Fibroblast of lung (primary cell): ENCODE measurements around the gene ADGRV1. TPM values are rescaled to one million over a fixed set of nuclear protein-coding genes. Genes with fewer than 3 reads are reported as not detected.

Experiments
- DNase-seq, 2 donors: peaks; one replicate each; pipeline versions ENCODE4 v3.0.0 to v3.0.0-alpha.2; 2010; ENCODE audit warnings: low read depth in 2 of 2
- H2AFZ ChIP-seq: 2 replicates; pipeline ENCODE4 v1.5.1; 2012; ENCODE audit warnings: low read length, control low read depth, inconsistent platforms
- H3K27ac ChIP-seq: 2 replicates; pipeline ENCODE4 v1.5.1; 2011; ENCODE audit warnings: low read length, control low read depth; ENCODE audit not compliant: insufficient read depth
- H3K27me3 ChIP-seq: 2 replicates; pipeline ENCODE4 v1.5.1; 2011; ENCODE audit warnings: mild to moderate bottlenecking, low read length; ENCODE audit not compliant: control insufficient read depth, insufficient read depth
- H3K36me3 ChIP-seq: 2 replicates; pipeline ENCODE4 v1.5.1; 2011; ENCODE audit warnings: low read length; ENCODE audit not compliant: control insufficient read depth, insufficient read depth
- H3K4me1 ChIP-seq: 2 replicates; pipeline ENCODE4 v1.5.1; 2011; ENCODE audit warnings: low read length; ENCODE audit not compliant: control insufficient read depth, insufficient read depth; ENCODE audit errors: extremely low read depth
- H3K4me2 ChIP-seq: 2 replicates; pipeline ENCODE4 v1.5.1; 2011; ENCODE audit warnings: low read length, control low read depth; ENCODE audit not compliant: insufficient read depth; ENCODE audit errors: extremely low read depth
- H3K4me3 ChIP-seq, 4 experiments: fragments of 200-600 bp in 1 of 4; sonication (generic) in 1 of 4; replicated peaks in 1 of 4; 2 replicates each; pipeline ENCODE4 v1.5.1; 2011 to 2016; ENCODE audit warnings: low read length in 4 of 4, low read depth in 3 of 4, mild to moderate bottlenecking in 3 of 4, control low read depth in 2 of 4, inconsistent platforms in 1 of 4, mixed read lengths in 1 of 4; ENCODE audit not compliant: insufficient read depth in 1 of 4; ENCODE audit errors: control extremely low read depth in 1 of 4
- H3K79me2 ChIP-seq: 2 replicates; pipeline ENCODE4 v1.5.1; 2012; ENCODE audit warnings: mild to moderate bottlenecking, low read length, inconsistent platforms; ENCODE audit not compliant: control insufficient read depth, insufficient read depth
- H3K9ac ChIP-seq: 2 replicates; pipeline ENCODE4 v1.5.1; 2011; ENCODE audit warnings: mild to moderate bottlenecking, low read length, control low read depth; ENCODE audit not compliant: insufficient read depth
- H3K9me3 ChIP-seq: 2 replicates; pipeline ENCODE4 v1.5.1; 2012; ENCODE audit warnings: low read depth, low read length; ENCODE audit not compliant: control insufficient read depth, insufficient read depth
- H4K20me1 ChIP-seq: 2 replicates; pipeline ENCODE4 v1.5.1; 2011; ENCODE audit warnings: low read length; ENCODE audit not compliant: control insufficient read depth, insufficient read depth; ENCODE audit errors: extremely low read depth
- CTCF ChIP-seq, 2 donors: IDR thresholded peaks in 1 of 2; conservative IDR thresholded peaks in 1 of 2; 1 replicate in 1 of 2; 2 replicates in 1 of 2; pipeline ENCODE4 v1.5.1; 2011 to 2012; ENCODE audit warnings: low read length in 2 of 2, control low read depth in 1 of 2, inconsistent platforms in 1 of 2, low read depth in 1 of 2, mild to moderate bottlenecking in 1 of 2
- EZH2 ChIP-seq: IDR thresholded peaks from 2 replicates; pipeline ENCODE4 v1.5.1; 2012; ENCODE audit warnings: low read length, control low read depth, mild to moderate bottlenecking; ENCODE audit errors: missing control alignments
- polyA plus RNA-seq, 2 donors: library from polyadenylated mRNA; depleted of rRNA in 1 of 2; stranded (reverse) in 1 of 2; unstranded in 1 of 2; fragments of >200 nt; gene quantifications; 2 replicates each; pipeline ENCODE4 v1.2.1, GENCODE V29; 2011 to 2012; ENCODE audit warnings: missing spikeins in 1 of 2
- total RNA-seq: library from RNA; depleted of rRNA; stranded (reverse); fragments of >200 nt; gene quantifications from 2 replicates; pipeline ENCODE4 v1.2.1, GENCODE V29; 2014

Gene ADGRV1
- total and polyA plus RNA-seq, 2 donors (not counting 1 experiment from before 2014, with no cell fraction given): 0.15 to 0.17 TPM

GRCh38 chr5:91042247-91042935 is 483.8 kb downstream of the ADGRV1 start:
- Histone ChIP-seq H3K27me3 (no peaks in the 10 kb centered on the region), H3K9me3 (no peaks in the 10 kb centered on the region), H3K4me1 (no peaks in the 10 kb centered on the region), H3K27ac (no peak overlapping the region), H3K79me2 (no peaks in the 10 kb centered on the region), H4K20me1 (no peaks in the 10 kb centered on the region), H3K4me2 (no peak overlapping the region), H3K4me3 (no peak overlapping the region), H2AFZ (no peak overlapping the region), H3K9ac (no peak overlapping the region), H3K36me3 (no peaks in the 10 kb centered on the region)
- no peak for TF ChIP-seq EZH2
- no peak for TF ChIP-seq CTCF (conservative IDR thresholded peaks at IDR 0.05 in 1 of 2, IDR thresholded peaks at IDR 0.05 in 1 of 2; ENCODE audit: low read depth in 1 of 2, low read length in 2 of 2)
- DNase-seq: no peak

GRCh38 chr5:91042936-91043255 is 484.3 kb downstream of the ADGRV1 start:
- H2AFZ ChIP-seq: no peak overlapping the region
- H3K27ac ChIP-seq: no peak overlapping the region
- H3K4me1 ChIP-seq: no peaks in the 10 kb centered on the region
- H4K20me1 ChIP-seq: no peaks in the 10 kb centered on the region
- H3K27me3 ChIP-seq: no peaks in the 10 kb centered on the region
- TF ChIP-seq EZH2 (no peak), CTCF (conservative IDR thresholded peaks at IDR 0.05 in 1 of 2, IDR thresholded peaks at IDR 0.05 in 1 of 2; ENCODE audit: low read depth in 1 of 2, low read length in 2 of 2) (no peak)
- no peaks in the 10 kb centered on the region for H3K9me3 ChIP-seq
- H3K36me3 ChIP-seq: no peaks in the 10 kb centered on the region
- no peak overlapping the region for H3K4me2 ChIP-seq
- no peak overlapping the region for H3K4me3 ChIP-seq
- no peak overlapping the region for H3K9ac ChIP-seq
- no peak for DNase-seq
- no peaks in the 10 kb centered on the region for H3K79me2 ChIP-seq

- no peaks in the 10 kb centered on the region for H3K27me3 ChIP-seq
- H4K20me1 ChIP-seq: no peaks in the 10 kb centered on the region
- H3K9me3 ChIP-seq: no peaks in the 10 kb centered on the region
- no peaks in the 10 kb centered on the region for H3K79me2 ChIP-seq
- H3K36me3 ChIP-seq: no peaks in the 10 kb centered on the region
- no peak overlapping the region for H3K9ac ChIP-seq
- H3K4me3 ChIP-seq: no peak overlapping the region
- no peak overlapping the region for H3K27ac ChIP-seq
- no peak overlapping the region for H3K4me2 ChIP-seq
- no peaks in the 10 kb centered on the region for H3K4me1 ChIP-seq
- H2AFZ ChIP-seq: no peak overlapping the region
- no peak for TF ChIP-seq EZH2
- no peak for TF ChIP-seq CTCF (conservative IDR thresholded peaks at IDR 0.05 in 1 of 2, IDR thresholded peaks at IDR 0.05 in 1 of 2; ENCODE audit: low read depth in 1 of 2, low read length in 2 of 2)
- DNase-seq: peak in 1 of 2 donors; percentile 11
Observed at GRCh38 chr5:91048073-91048472, 489.5 kb downstream of the ADGRV1 start.
